Epithelial cell of esophagus (primary cell): ENCODE data around the gene TSPAN5.
A peak's percentile ranks its signal among the peaks of the same experiment; 100 is the strongest.

Source experiments
- DNase-seq: peaks from one replicate; pipeline ENCODE4 v3.0.0; 2010; ENCODE audit warnings: low read depth
- H3K4me3 ChIP-seq: 2 replicates; pipeline ENCODE4 v1.5.1; 2011; ENCODE audit warnings: mild to moderate bottlenecking, low read length, control low read depth
- CTCF ChIP-seq: IDR thresholded peaks from 2 replicates; pipeline ENCODE4 v1.5.1; 2011; ENCODE audit warnings: low read depth, mild to moderate bottlenecking, low read length, control low read depth, inconsistent platforms; ENCODE audit not compliant: insufficient read depth; ENCODE audit errors: missing control alignments

The TSPAN5 gene

GRCh38 chr4:98627531-98628257 is 30.7 kb downstream of the TSPAN5 start:
- no peak for TF ChIP-seq CTCF
- peak; percentile 54 for DNase-seq

GRCh38 chr4:98626350-98626749 is 32.1 kb downstream of the TSPAN5 start:
- peak; percentile 8 for TF ChIP-seq CTCF
- no peak overlapping the region for H3K4me3 ChIP-seq
- peak; percentile 93 for DNase-seq

More at GRCh38 chr4:98627531-98628257, 30.7 kb downstream of the TSPAN5 start:
- H3K4me3 ChIP-seq, result no peak overlapping the region

DNA sequence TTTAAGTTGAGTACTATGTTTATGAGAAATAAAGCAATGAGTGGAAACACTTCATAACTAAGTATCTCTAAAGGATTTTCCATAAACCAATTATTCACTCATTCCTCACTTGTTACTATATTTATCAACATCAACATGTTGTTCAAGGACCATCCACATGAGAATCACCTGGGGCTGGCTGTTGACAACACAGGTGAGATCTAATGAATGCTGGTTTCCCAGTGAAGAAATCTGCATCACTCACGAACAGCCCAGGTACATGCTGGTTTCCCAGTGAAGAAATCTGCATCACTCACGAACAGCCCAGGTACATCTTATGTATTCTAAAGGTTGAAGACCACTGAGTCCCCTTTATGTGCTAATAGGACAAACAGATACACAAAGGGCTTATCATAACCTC is 32.5 kb downstream of the TSPAN5 start:
- no peak for TF ChIP-seq CTCF
- no peak overlapping the region for H3K4me3 ChIP-seq
- DNase-seq, result peak; percentile 90

DNA sequence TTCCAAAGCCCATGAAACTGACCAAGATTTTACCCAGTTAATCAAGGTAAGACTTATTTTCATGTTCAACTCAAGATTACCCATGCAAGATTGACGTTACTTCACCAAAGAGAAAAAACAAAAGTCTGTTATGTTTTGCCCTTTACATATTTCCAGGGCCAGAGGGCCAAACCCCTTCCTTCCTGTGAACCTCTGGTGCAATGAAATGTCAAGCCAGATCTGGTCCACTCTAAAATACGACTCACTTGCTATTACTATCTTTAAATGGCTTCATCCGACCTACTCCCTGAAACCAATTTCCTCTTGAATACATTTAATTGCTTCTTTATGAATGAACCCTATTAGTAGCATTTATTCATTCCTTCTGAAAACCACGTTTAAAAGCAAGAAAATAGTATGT is 33.0 kb downstream of the TSPAN5 start:
- H3K4me3 ChIP-seq, result no peak overlapping the region
- no peak for TF ChIP-seq CTCF
- no peak for DNase-seq

- no peak for DNase-seq
- TF ChIP-seq CTCF, result no peak
These were observed 33.8 kb downstream of the TSPAN5 start for GRCh38 chr4:98624642-98625041.

GRCh38 chr4:98624144-98624543 is 34.3 kb downstream of the TSPAN5 start:
- no peak overlapping the region for H3K4me3 ChIP-seq
- TF ChIP-seq CTCF, result no peak
- no peak for DNase-seq

More at GRCh38 chr4:98624642-98625041, 33.8 kb downstream of the TSPAN5 start:
- no peak overlapping the region for H3K4me3 ChIP-seq
